Choroid plexus epithelial cell (primary cell): ENCODE measurements around the gene RICTOR.
A peak's percentile ranks its signal among the peaks of the same experiment; 100 is the strongest.

Experiments used
- DNase-seq: peaks from one replicate; pipeline ENCODE4 v3.0.0-alpha.2; 2010; ENCODE audit warnings: low read depth
- H3K4me3 ChIP-seq: 2 replicates; pipeline ENCODE4 v1.5.1; 2011; ENCODE audit warnings: low read depth, mild to moderate bottlenecking, control low read depth, low read length, moderate library complexity
- TF ChIP-seq, protein P1 (sequence below): conservative IDR thresholded peaks from 2 replicates; pipeline ENCODE4 v1.5.1; 2011; ENCODE audit warnings: low read depth, mild to moderate bottlenecking, control low read depth, inconsistent platforms, low read length, moderate library complexity

The RICTOR gene

DNA sequence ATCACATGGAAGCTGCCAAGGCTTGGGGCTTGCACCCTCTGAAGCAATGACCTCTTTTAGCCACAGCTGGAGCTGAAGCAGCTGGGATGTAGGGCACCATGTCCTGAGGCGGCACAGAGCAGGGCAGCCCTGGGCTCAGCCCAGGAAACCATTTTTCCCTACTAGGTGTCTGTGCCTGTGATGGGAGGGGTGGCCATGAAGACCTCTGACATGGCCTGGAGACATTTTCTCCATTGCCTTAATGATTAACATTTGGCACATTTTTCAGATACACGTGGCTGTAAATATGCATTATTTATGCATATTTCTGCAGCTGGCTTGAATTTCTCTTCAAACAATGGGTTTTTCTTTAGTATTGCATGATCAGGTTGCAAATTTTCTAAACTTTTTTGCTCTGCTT is 146.7 kb downstream of the RICTOR start:
- no peak overlapping the region for H3K4me3 ChIP-seq
- DNase-seq, result no peak
- TF ChIP-seq, protein P1, sequence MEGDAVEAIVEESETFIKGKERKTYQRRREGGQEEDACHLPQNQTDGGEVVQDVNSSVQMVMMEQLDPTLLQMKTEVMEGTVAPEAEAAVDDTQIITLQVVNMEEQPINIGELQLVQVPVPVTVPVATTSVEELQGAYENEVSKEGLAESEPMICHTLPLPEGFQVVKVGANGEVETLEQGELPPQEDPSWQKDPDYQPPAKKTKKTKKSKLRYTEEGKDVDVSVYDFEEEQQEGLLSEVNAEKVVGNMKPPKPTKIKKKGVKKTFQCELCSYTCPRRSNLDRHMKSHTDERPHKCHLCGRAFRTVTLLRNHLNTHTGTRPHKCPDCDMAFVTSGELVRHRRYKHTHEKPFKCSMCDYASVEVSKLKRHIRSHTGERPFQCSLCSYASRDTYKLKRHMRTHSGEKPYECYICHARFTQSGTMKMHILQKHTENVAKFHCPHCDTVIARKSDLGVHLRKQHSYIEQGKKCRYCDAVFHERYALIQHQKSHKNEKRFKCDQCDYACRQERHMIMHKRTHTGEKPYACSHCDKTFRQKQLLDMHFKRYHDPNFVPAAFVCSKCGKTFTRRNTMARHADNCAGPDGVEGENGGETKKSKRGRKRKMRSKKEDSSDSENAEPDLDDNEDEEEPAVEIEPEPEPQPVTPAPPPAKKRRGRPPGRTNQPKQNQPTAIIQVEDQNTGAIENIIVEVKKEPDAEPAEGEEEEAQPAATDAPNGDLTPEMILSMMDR, result no peak

DNA sequence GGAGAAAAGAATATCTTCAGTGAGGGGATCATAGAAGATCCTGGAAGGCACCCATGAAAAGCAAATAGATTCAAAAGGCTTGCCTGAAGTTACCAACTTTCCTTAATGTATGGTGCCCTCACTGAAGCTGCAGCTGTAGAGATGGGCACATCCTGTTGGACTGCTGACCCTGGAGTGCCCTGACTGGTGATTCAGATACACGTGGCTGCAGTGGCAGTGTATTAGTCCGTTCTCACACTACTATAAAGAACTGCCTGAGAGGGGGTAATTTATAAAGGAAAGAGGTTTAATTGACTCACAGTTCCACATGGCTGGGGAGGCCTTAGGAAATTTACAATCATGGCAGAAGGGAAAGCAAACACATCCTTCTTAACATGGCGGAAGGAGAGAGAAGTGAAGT is 148.1 kb downstream of the RICTOR start:
- DNase-seq, result peak; percentile 53
- H3K4me3 ChIP-seq, result no peak overlapping the region
- TF ChIP-seq, protein P1, result no peak

DNA sequence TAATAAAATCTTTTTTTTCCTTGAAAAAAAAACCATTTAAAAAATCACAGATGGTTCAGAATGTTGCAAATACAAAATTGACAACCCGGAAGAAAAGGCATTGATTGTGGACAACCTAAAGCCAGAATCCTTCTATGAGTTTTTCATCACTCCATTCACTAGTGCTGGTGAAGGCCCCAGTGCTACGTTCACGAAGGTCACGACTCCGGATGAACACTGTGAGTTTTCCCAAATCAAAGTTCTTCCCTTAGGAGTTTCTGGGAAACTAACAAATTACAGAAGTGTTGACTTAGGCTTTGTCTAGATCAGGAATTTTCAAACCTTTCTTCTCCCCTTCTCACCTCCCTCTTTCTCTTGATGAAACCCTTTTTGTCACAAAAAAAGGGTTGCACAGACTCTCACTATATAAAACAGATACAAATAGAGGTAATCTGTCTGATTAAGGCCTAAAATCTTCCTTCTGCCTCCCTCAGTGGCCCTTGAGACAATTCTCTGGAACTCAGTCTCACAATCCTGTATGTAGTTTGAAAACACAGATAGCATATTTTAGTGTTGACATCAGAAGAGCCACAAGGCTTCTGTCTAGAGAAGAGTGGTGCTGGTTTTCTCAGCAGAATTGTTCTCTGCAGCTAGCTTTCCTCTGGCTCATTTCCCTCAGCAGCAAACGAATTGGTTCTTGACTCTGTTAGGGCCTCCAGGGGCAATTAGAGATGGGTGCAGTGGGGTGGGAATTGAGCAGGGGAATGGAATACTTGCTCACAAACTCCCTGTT is 148.9 kb downstream of the RICTOR start:
- H3K4me3 ChIP-seq, result no peak overlapping the region
- TF ChIP-seq, protein P1, result no peak
- DNase-seq, result peak; percentile 86

DNA sequence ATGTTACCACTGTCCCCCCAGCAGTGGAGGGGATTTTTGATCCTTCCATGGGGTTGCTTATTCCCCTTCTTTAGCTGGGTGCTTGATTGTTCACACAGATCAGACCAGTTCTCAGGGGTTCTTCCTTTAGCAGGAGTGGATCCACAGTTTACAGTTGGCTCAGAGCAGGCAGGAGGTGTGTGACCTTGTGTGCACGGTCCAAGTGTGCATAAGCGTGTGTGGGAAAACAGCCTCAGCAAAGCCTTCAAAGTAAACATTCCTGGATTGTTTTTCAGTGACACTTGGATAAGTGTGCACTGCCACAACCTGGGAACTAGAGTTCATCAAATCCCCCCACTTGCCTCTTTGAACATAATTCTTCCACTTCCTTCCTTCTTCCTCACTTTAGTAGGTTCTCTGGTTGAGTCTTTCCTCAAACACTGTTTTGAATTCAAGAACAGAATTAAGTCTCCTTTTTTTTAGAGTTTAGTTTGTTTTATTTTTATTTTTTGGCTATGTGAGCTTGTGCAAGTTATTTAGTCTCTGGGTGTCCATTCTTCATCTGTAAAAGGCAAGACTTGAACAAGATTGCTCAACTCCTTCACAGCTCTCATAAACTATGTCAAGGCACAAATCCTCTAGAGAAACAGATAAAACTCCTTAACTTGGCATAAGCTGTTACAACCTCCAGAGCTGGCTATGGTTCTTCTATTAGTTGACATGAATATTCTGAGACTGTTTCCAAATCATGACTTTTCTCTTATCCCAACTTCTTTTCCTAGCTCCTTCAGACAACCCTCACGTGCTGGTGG is 150.3 kb downstream of the RICTOR start:
- peak; percentile 72 for DNase-seq
- TF ChIP-seq, protein P1, result no peak
- no peak overlapping the region for H3K4me3 ChIP-seq

DNA sequence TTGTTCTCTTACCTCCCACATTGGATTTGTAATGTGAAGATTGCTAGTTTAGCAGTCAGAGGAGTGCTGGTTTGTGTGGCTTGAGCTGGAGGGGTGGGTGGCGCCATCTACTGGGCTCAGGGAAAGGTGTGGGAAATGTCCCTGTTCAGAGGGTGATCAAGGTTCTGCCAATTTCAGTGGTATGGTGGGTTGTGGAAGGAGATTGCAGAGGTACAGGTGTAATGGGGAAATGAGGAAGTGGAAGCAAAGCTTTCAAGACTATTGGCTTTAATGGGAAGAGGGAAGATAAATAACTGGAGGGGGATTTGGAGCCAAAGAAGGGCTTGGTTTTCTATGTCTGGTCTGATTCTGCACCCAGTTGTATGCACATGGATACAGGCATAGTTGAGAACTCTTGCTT is 152.0 kb downstream of the RICTOR start:
- TF ChIP-seq, protein P1, result peak; percentile 95
- H3K4me3 ChIP-seq, result no peak overlapping the region
- DNase-seq, result peak; percentile 79

DNA sequence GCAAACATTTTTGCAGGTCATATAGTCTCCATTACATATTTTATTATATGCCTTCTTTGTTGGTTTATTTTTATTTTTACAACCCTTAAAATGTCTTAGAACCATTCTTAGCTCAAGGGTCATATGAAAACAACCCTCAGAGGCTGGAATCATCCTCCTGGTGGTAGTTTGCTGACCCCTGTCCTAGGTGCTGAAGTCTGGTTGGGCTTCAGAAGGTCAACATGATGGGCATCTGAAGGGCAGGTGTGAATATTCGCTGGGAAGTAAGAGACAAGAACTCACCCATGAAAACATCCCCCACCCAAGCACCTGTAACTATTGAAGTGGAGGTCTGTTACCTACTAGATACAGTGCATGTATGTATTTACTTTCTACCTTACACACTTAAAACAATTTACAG is 153.0 kb downstream of the RICTOR start:
- DNase-seq, result peak; percentile 20
- no peak overlapping the region for H3K4me3 ChIP-seq
- TF ChIP-seq, protein P1, result peak; percentile 18

DNA sequence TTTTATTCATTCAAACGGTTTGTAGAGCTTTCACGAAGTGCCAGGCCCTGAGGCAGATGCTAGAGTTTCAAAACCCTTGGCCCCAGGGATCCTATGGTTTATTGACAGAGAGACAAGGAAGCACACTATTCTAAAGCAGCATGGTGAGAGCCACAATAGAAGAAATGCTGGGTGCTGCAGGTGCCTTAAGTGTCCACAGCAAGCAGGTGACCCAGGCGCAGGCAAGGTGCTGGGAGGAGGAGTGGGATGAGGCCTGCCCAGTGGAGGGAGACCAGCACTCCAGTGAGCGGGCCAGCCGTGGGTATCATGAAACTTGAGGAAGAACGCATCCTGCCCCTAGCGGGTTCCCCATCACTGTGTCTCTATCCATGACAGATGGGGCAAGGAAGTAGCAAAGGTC is 157.4 kb downstream of the RICTOR start:
- TF ChIP-seq, protein P1, result no peak
- DNase-seq, result no peak
- no peak overlapping the region for H3K4me3 ChIP-seq
